Activated naive CD4-positive, alpha-beta T cell treated with anti-CD3 and anti-CD28 coated beads, Interleukin-2, amount 50 U/mL, for 24 hours (primary cell): ENCODE data around the gene CHURC1.
A peak's percentile ranks its signal among the peaks of the same experiment; 100 is the strongest.
"Not testable (repeated sequence)": the region's sequence is repeated elsewhere in the genome, so short reads cannot be mapped to it uniquely, and the experiment has no call there.

Source experiments
- H3K27ac Mint-ChIP-seq: one replicate; pipeline ENCODE4 v1.8.0; 2021; ENCODE audit warnings: mild to moderate bottlenecking, mixed read lengths
- H3K27me3 Mint-ChIP-seq: one replicate; pipeline ENCODE4 v1.8.0; 2021; ENCODE audit warnings: mixed read lengths
- H3K36me3 Mint-ChIP-seq: one replicate; pipeline ENCODE4 v1.8.0; 2021; ENCODE audit warnings: mixed read lengths
- H3K4me1 Mint-ChIP-seq: one replicate; pipeline ENCODE4 v1.8.0; 2021; ENCODE audit warnings: mixed read lengths
- H3K4me3 Mint-ChIP-seq: one replicate; pipeline ENCODE4 v1.8.0; 2021; ENCODE audit warnings: mild to moderate bottlenecking, mixed read lengths
- H3K9me3 Mint-ChIP-seq: one replicate; pipeline ENCODE4 v1.8.0; 2021; ENCODE audit warnings: mixed read lengths

Gene CHURC1

DNA sequence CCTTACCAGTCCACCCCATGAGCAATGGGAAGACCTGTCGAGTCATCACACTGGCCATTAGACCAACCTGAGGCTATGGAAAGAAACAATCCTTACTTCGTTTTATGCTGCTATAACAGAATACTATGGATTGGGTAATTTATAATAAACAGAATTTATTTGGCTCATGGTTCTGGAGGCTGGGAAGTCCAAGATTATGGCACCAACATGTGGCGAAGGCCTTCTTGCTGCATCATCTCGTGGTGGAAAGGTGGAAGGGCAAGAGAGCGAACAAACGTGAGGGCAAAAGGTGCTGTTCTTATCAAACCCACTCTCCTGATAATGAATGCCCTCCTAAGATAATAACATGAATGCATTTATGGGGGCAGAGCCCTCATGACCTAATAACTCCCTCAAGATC is 24.9 kb upstream of the CHURC1 start:
- no peaks in the 10 kb centered on the region for H3K4me1 Mint-ChIP-seq
- H3K4me3 Mint-ChIP-seq, result no peak overlapping the region
- H3K27ac Mint-ChIP-seq, result no peak overlapping the region
- no peaks in the 10 kb centered on the region for H3K9me3 Mint-ChIP-seq
- peaks cover 1% of the 10 kb centered on the region for H3K27me3 Mint-ChIP-seq
- no peaks in the 10 kb centered on the region for H3K36me3 Mint-ChIP-seq

DNA sequence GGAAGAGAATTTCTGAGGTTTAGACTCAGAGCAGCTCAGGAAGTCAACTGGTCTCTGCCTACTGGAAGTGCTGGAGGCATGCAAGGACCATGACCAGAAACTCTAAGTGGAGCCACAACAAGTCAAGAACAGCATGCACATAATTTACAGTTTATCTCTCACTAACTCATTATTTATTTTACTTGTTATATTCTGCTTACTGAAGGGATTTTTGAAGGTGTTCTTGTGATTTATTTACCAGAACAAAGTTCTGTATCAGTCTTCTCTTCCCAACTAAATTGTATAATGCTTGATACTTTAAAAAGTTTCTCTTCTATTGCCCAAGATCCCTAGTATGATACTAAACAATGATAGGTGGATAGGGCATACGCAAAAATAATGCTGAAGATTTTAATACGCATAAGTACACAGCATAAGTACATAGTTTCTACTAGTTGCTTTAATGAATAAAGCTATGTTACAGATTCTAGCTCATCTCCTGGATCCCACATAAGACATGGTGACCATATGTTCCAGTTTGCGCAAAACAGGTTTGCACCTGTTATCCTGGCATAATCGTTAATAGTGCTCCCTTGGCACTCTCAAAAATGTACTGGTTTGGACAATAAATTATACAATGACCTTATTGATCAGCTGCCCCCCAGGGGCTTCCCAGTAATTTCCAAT is 22.9 kb upstream of the CHURC1 start:
- Mint-ChIP-seq H3K4me3 (no peak overlapping the region), H3K9me3 (no peaks in the 10 kb centered on the region), H3K4me1 (no peaks in the 10 kb centered on the region), H3K27me3 (peaks cover 1% of the 10 kb centered on the region), H3K36me3 (no peaks in the 10 kb centered on the region), H3K27ac (no peak overlapping the region)

DNA sequence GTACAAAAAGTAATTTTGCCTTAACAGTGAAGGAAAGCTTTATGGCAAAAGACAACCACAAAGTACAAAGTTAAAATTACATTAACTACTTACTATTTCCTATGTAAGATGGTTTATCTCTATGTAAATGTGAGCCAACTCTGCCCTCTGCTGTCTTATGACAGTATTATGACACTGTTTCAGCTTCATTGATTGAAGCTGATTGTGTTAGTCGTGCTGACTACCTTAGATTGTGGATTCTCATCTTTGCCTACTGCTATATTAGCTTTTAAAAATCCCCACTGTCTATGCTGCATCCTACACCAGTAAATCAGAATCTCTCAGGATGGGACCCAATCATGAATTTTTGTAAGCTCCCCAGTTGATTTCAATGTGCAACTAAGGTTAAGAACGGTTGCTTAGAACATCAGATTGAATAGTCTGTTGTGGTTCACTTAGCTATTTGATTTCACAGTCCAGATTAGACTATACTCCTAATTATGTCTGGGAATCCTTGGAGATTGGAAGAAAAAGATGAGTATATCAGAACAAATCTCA is 22.3 kb upstream of the CHURC1 start:
- no peaks in the 10 kb centered on the region for H3K36me3 Mint-ChIP-seq
- no peak overlapping the region for H3K27ac Mint-ChIP-seq
- no peaks in the 10 kb centered on the region for H3K9me3 Mint-ChIP-seq
- no peak overlapping the region for H3K4me3 Mint-ChIP-seq
- H3K27me3 Mint-ChIP-seq, result peaks cover 1% of the 10 kb centered on the region
- H3K4me1 Mint-ChIP-seq, result no peaks in the 10 kb centered on the region

DNA sequence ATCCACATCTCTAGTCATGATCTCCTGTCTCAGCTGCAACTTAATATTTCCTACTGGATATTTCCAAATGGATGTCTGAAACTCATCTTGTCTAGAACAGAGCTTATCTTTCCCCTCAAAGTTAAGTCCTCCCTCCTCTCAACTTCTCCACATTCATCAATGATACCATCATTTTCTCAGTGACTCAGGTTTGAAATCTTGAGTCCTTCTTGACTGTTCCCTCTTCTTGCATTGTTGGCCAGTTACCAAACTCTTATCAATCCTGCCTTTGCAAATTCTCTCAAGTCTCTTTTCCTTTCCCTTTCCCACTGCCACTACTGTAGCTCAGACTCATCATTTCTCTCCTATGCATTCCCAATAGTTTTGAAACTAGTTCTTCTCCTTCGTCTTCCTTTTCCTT is 14.3 kb upstream of the CHURC1 start:
- H3K4me1 Mint-ChIP-seq, result no peaks in the 10 kb centered on the region
- H3K36me3 Mint-ChIP-seq, result no peaks in the 10 kb centered on the region
- no peaks in the 10 kb centered on the region for H3K9me3 Mint-ChIP-seq
- no peak overlapping the region for H3K4me3 Mint-ChIP-seq
- no peak overlapping the region for H3K27ac Mint-ChIP-seq
- no peaks in the 10 kb centered on the region for H3K27me3 Mint-ChIP-seq

DNA sequence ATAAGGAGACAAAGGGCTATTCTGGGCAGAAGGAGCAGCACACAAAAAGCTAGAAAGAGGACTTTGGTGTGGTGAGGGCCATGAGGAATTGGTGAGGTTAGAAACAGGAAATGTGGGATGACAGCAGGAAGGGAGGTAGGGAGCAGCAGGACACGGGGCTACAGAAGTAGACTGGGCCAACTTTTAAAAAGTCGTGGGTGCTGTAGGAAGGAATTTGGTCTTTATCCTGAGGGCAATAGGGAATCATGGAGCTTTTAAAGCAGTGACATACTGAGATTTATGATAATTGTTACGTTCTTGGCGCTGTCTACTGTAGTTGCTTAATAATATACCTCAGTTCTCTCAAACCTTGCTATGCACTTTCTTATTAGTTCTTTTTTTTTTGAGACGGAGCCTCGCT is 8.2 kb upstream of the CHURC1 start:
- Mint-ChIP-seq H3K27me3 (peaks cover 4% of the 10 kb centered on the region), H3K27ac (no peak overlapping the region), H3K9me3 (no peaks in the 10 kb centered on the region), H3K36me3 (no peaks in the 10 kb centered on the region), H3K4me1 (peaks cover 4% of the 10 kb centered on the region), H3K4me3 (no peak overlapping the region)

DNA sequence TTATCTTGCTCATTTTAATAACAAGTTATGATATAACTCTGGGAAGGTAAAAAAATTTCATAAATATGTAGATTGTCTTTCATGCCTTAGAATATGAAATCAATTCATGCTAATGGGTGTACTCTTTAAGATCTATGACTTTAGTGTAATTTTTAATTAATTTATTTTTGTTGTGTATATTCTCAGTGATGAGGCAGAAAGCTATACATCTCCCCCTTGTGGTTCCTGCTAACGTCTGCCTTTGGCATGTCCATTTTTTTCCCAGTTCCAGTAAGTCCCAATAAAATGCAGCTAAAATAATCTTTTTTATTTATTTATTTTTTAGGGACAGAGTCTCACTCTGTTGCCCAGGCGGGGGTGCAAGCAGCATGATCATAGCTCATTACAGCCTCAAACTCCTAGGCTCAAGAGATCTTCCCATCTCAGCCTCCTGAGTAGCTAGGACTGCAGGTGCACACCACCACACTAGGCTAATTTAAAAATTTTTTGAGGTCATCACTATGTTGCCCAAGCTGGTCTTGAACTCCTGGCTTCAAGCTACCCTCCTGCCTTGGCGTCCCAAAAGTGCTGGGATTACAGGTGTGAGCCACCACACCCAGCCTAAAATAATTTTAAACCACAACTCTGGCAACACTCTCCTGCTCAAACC is 3.3 kb upstream of the CHURC1 start:
- Mint-ChIP-seq H3K9me3 (no peaks in the 10 kb centered on the region), H3K27me3 (peaks cover 2% of the 10 kb centered on the region), H3K4me1 (peaks cover 20% of the 10 kb centered on the region), H3K36me3 (peaks cover 3% of the 10 kb centered on the region), H3K27ac (no peak overlapping the region), H3K4me3 (no peak overlapping the region)

DNA sequence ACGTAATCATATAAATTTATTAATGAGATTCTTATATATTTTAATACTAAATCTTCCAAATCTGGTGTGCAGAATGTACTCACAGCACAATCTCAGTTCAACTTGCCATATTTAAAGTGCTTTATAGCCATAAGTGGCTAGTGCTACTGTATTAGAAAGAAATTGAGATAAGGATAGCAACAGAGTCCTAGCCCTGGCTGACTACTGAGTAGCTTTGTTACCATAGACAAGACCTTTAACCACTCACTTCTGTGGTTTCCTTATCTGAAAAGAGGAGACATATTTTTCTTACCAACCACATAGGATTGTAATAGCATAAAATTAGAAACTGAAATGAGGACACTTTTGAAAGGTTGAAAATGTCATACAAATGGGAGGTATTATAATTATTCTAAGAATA is 2.0 kb upstream of the CHURC1 start:
- Mint-ChIP-seq H3K27ac (no peak overlapping the region), H3K4me3 (no peak overlapping the region), H3K27me3 (peaks cover 1% of the 10 kb centered on the region), H3K9me3 (no peaks in the 10 kb centered on the region), H3K4me1 (peaks cover 31% of the 10 kb centered on the region), H3K36me3 (peaks cover 5% of the 10 kb centered on the region)

DNA sequence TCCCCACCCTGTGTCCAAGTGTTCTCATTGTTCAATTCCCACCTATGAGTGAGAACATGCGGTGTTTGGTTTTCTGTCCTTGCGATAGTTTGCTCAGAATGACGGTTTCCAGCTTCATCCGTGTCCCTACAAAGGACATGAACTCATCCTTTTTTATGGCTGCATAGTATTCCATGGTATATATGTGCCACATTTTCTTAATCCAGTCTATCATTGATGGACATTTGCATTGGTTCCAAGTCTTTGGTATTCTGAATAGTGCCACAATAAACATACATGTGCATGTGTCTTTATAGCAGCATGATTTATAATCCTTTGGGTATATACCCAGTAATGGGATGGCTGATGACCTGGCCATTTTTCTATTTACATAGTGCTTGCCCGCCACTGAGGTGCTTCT is 778 bp upstream of the CHURC1 start:
- not testable (repeated sequence) for H3K27me3 Mint-ChIP-seq, H3K9me3 Mint-ChIP-seq
- peaks cover 11% of the 10 kb centered on the region for H3K36me3 Mint-ChIP-seq
- peak overlapping the region; percentile 85 for H3K4me3 Mint-ChIP-seq
- H3K4me1 Mint-ChIP-seq, result peaks cover 42% of the 10 kb centered on the region
- H3K27ac Mint-ChIP-seq, result peak overlapping the region; percentile 97

DNA sequence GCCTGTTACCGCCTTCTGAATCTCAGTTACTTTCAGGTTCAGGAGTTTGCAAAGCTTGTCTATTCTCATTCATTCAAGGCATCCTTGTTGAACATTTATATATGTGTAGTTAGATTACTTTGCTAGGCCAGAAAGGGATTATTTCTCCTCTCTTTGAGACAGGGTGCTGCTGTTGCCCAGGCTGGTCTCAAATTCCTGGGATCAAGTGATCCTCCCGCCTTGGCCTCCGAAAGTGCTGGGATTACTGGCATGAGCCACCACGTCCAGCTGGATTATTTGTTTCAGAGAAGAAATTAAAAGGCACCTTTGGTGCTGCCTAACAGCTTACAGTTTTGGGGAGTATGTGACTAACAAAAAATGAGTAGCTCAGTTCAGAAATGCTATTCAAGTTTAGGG is 772 bp downstream of the CHURC1 start:
- peak overlapping the region; percentile 85 for H3K4me3 Mint-ChIP-seq
- H3K27ac Mint-ChIP-seq, result peak overlapping the region; percentile 97
- no peaks in the 10 kb centered on the region for H3K27me3 Mint-ChIP-seq
- peaks cover 13% of the 10 kb centered on the region for H3K36me3 Mint-ChIP-seq
- no peaks in the 10 kb centered on the region for H3K9me3 Mint-ChIP-seq
- peaks cover 51% of the 10 kb centered on the region for H3K4me1 Mint-ChIP-seq

DNA sequence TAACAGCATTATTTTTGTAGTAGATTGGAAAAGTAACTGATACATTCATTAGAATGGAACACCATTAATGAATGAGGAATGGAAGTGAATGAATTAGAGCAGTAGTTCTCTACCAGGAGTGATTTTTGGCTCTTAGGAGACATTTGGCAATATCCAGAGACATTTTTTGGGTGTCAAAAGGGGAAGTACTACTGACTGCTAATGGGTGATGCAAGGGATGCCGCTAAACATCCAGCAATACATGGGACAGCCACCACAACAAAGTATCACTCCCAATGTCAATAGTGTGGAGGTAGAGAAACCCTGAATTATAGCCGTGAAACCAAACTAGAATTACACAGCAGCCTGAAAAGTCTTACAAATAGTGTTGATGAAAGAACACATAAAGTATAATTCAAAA is 1.5 kb downstream of the CHURC1 start:
- H3K4me1 Mint-ChIP-seq, result peaks cover 59% of the 10 kb centered on the region
- peaks cover 13% of the 10 kb centered on the region for H3K36me3 Mint-ChIP-seq
- no peaks in the 10 kb centered on the region for H3K27me3 Mint-ChIP-seq
- no peaks in the 10 kb centered on the region for H3K9me3 Mint-ChIP-seq
- peak overlapping the region; percentile 85 for H3K4me3 Mint-ChIP-seq
- peak overlapping the region; percentile 97 for H3K27ac Mint-ChIP-seq

DNA sequence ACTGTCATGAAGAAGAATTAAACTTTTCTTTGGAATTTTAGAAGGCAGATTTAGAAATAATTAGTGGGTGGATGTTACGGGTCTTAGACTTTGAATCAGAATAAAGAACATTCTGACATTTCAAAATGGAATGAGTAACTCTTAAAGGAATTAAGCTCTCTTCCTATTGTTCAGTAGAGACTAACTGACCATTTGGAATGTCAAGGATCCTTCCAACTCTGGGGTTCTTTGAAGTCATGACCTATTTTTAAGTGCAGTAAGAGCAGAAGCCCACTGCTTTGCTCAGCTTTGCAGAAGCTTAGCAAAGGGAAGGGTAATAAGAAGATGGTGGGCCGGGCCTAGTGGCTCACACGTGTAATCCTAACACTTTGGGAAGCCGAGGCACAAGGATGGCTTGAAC is 4.0 kb downstream of the CHURC1 start:
- Mint-ChIP-seq H3K27ac (peak overlapping the region; percentile 92), H3K36me3 (peaks cover 23% of the 10 kb centered on the region), H3K4me1 (peaks cover 79% of the 10 kb centered on the region), H3K27me3 (no peaks in the 10 kb centered on the region), H3K4me3 (no peak overlapping the region), H3K9me3 (no peaks in the 10 kb centered on the region)

DNA sequence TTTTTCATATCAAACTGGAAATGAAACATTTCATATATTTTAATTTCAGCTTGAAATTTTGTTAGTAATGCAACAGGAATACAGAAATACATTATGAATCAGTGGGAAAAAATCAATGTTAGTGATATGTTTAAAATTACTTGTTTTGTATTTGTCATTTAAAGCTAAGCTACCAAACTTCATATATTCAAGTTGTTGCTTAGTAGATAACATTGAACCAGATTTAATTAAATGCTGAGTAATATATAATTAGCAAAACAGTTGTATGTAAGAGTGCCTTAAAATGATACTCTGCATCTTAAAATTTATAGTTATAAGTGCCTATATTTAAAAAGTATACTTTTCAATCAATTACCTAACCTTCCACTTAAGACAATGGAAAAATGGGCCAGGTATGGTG is 5.0 kb downstream of the CHURC1 start:
- peaks cover 83% of the 10 kb centered on the region for H3K4me1 Mint-ChIP-seq
- H3K27ac Mint-ChIP-seq, result no peak overlapping the region
- no peaks in the 10 kb centered on the region for H3K27me3 Mint-ChIP-seq
- H3K36me3 Mint-ChIP-seq, result peaks cover 26% of the 10 kb centered on the region
- no peak overlapping the region for H3K4me3 Mint-ChIP-seq
- H3K9me3 Mint-ChIP-seq, result no peaks in the 10 kb centered on the region

DNA sequence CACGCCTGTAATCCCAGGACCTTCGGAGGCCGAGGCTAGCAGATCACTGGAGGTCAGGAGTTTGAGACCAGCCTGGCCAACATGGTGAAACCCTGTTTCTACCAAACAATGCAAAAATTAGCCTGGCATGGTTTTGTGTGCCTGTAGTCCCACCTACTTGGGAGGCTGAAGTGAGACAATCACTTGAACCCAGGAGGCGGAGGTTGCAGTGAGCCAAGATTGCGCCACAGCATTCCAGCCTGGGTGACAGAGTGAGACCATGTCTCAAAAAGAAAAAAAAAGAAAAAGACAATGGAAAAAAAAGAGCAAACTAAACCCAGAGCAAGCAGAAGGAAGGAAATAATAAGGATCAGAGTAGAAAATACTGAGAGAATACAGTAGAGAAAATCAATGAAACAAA is 5.4 kb downstream of the CHURC1 start:
- peak overlapping the region; percentile 39 for H3K4me3 Mint-ChIP-seq
- H3K27me3 Mint-ChIP-seq, result no peaks in the 10 kb centered on the region
- no peak overlapping the region for H3K27ac Mint-ChIP-seq
- no peaks in the 10 kb centered on the region for H3K9me3 Mint-ChIP-seq
- H3K36me3 Mint-ChIP-seq, result peaks cover 28% of the 10 kb centered on the region
- H3K4me1 Mint-ChIP-seq, result peaks cover 86% of the 10 kb centered on the region

DNA sequence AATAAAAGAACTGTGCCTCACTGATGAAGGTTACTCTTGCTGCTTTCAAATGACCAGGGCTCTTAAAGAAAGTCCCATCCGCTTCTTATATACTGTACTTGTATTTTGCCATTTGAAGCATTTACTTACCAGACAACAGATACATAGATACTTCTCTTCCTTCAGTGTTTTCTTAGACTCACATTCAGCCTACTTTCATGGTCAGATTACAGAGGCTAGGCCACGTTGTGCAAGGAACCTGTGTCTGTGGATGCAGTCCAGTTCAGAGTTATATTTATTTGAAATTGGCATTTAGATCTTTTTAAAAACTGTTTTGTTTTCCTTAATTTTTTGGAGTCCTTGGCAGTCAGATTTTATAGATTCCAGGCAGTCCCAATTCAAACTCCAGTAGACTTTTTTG is 6.2 kb downstream of the CHURC1 start:
- H3K27ac Mint-ChIP-seq, result peak overlapping the region; percentile 11
- no peaks in the 10 kb centered on the region for H3K27me3 Mint-ChIP-seq
- H3K4me1 Mint-ChIP-seq, result peaks cover 83% of the 10 kb centered on the region
- H3K4me3 Mint-ChIP-seq, result no peak overlapping the region
- no peaks in the 10 kb centered on the region for H3K9me3 Mint-ChIP-seq
- H3K36me3 Mint-ChIP-seq, result peaks cover 26% of the 10 kb centered on the region

DNA sequence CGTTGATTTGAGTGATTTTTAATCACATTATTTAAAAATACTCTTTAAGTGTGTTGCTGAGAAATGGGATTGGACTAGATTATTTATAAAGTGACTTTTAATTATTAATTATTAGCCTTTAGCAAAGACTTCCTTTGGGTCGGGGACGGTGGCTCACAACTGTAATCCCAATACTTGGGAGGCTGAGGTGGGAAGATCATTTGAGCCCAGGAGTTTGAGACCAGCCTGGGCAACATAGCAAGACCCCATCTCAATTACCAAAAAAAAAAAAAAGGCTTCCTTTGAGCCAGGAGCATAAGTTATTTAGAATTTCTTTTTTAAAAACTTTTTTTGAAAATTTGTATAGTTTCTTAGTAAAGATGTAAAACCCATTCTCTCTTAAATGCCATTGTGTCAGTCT is 8.8 kb downstream of the CHURC1 start:
- Mint-ChIP-seq H3K27me3 (no peaks in the 10 kb centered on the region), H3K4me3 (no peak overlapping the region), H3K36me3 (peaks cover 23% of the 10 kb centered on the region), H3K27ac (no peak overlapping the region), H3K9me3 (no peaks in the 10 kb centered on the region), H3K4me1 (peaks cover 77% of the 10 kb centered on the region)

DNA sequence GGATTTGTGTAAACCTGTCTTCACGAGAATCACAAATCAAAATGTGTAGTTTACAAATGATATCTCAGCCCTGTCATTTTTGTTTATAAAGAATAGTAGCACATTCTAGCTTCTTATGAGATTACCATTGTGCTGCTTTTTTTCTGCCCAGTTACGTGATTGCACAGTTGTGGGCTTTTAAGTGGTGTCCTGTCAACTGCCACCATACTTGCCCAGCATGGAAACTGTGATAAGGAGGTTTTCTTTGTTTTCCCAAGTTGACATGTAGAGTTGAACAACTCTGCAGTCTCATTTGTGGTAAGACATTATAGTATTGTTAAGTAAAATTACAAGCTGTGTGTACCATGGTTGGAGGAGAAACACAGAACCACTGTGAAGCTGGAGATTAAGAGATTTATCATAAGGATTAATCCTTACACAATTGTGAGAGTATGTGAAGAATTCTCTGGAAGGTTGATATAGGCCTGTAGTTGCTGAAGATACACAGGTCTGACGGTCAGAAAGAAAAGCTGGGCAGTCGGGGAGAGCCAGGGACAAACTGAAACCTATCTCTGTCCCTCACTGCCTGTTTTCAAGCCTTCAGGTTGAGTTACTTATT is 12.2 kb downstream of the CHURC1 start:
- peaks cover 21% of the 10 kb centered on the region for H3K36me3 Mint-ChIP-seq
- H3K4me1 Mint-ChIP-seq, result peaks cover 45% of the 10 kb centered on the region
- no peak overlapping the region for H3K4me3 Mint-ChIP-seq
- H3K27me3 Mint-ChIP-seq, result no peaks in the 10 kb centered on the region
- H3K9me3 Mint-ChIP-seq, result no peaks in the 10 kb centered on the region
- H3K27ac Mint-ChIP-seq, result peak overlapping the region; percentile 80
